Skeletal muscle tissue (tissue), 4 donors: Measurements from ENCODE around the gene PTPRG. TPM values are rescaled to one million over a fixed set of nuclear protein-coding genes. Genes with fewer than 3 reads are reported as not detected.

Experiments used
- H3K27ac ChIP-seq: one replicate; pipeline ENCODE4 v1.7.0; 2013; ENCODE audit warnings: mild to moderate bottlenecking, low read depth, low read length, inconsistent platforms
- H3K27me3 ChIP-seq, 3 donors: one replicate each; pipeline ENCODE4 v1.7.0; 2013; ENCODE audit warnings: low read length in 3 of 3; ENCODE audit not compliant: control insufficient read depth in 3 of 3, insufficient read depth in 3 of 3
- H3K36me3 ChIP-seq, 3 donors: one replicate each; pipeline ENCODE4 v1.7.0; 2013; ENCODE audit warnings: low read length in 3 of 3; ENCODE audit not compliant: control insufficient read depth in 3 of 3, insufficient read depth in 3 of 3
- H3K4me1 ChIP-seq, 3 donors: one replicate each; pipeline ENCODE4 v1.7.0; 2013; ENCODE audit warnings: low read length in 3 of 3, mild to moderate bottlenecking in 3 of 3; ENCODE audit not compliant: control insufficient read depth in 3 of 3, insufficient read depth in 3 of 3
- H3K4me3 ChIP-seq, 3 donors: one replicate each; pipeline ENCODE4 v1.7.0; 2013; ENCODE audit warnings: low read length in 3 of 3
- H3K9ac ChIP-seq, 3 donors: one replicate each; pipeline ENCODE4 v1.7.0; 2013; ENCODE audit warnings: low read length in 3 of 3, mild to moderate bottlenecking in 3 of 3, moderate library complexity in 2 of 3, low read depth in 1 of 3
- H3K9me3 ChIP-seq, 3 donors: one replicate each; pipeline ENCODE4 v1.7.0; 2013; ENCODE audit warnings: low read length in 3 of 3; ENCODE audit not compliant: control insufficient read depth in 3 of 3
- total RNA-seq: library from RNA; depleted of rRNA; stranded (reverse); fragments of >200 nt; gene quantifications from one replicate; pipeline ENCODE4 v1.2.3, GENCODE V29; 2014
- donor health status: Osteomylitis.

PTPRG gene
- total RNA-seq, 1 donor from 2014 or later: 48.5 TPM

- Histone ChIP-seq H3K9me3 (no peaks in the 10 kb centered on the region), H3K4me3 (peak overlapping the region; percentile 36 to 51 (median 38)), H3K27ac (no peak overlapping the region), H3K36me3 (peaks cover 5 to 17% (median 6%) of the 10 kb centered on the region in 3 donors), H3K4me1 (peaks cover 4 to 8% (median 5%) of the 10 kb centered on the region in 3 donors), H3K9ac (peak overlapping the region in 1 of 3 donors; percentile 54), H3K27me3 (no peaks in the 10 kb centered on the region)
Measured at GRCh38 chr3:62188681-62189375, 627.5 kb downstream of the PTPRG start.

GRCh38 chr3:62189376-62189698, 628.0 kb downstream of the PTPRG start:
- Histone ChIP-seq H3K9me3 (no peaks in the 10 kb centered on the region), H3K4me3 (no peak overlapping the region), H3K36me3 (peaks cover 5 to 21% (median 6%) of the 10 kb centered on the region in 3 donors), H3K27me3 (no peaks in the 10 kb centered on the region), H3K9ac (no peak overlapping the region), H3K4me1 (peaks cover 4 to 8% (median 5%) of the 10 kb centered on the region in 3 donors), H3K27ac (no peak overlapping the region)

- Histone ChIP-seq H3K36me3 (peaks cover 8 to 33% (median 10%) of the 10 kb centered on the region in 3 donors), H3K9ac (no peak overlapping the region), H3K4me3 (no peak overlapping the region), H3K9me3 (no peaks in the 10 kb centered on the region), H3K27me3 (no peaks in the 10 kb centered on the region), H3K4me1 (peaks cover 2 to 5% (median 4%) of the 10 kb centered on the region in 3 donors), H3K27ac (no peak overlapping the region)
Measured at GRCh38 chr3:62192891-62193290, 631.5 kb downstream of the PTPRG start.

- H3K36me3 ChIP-seq: peaks cover 8 to 33% (median 10%) of the 10 kb centered on the region in 3 donors
- no peaks in the 10 kb centered on the region for H3K9me3 ChIP-seq
- no peak overlapping the region for H3K4me3 ChIP-seq
- H3K27ac ChIP-seq: no peak overlapping the region
- H3K9ac ChIP-seq: no peak overlapping the region
- peaks cover 1 to 4% (median 2%) of the 10 kb centered on the region in 3 donors for H3K4me1 ChIP-seq
- H3K27me3 ChIP-seq: no peaks in the 10 kb centered on the region
Measured at GRCh38 chr3:62193586-62194345, 632.4 kb downstream of the PTPRG start.

- H3K36me3 ChIP-seq: peaks cover 5 to 27% (median 6%) of the 10 kb centered on the region in 3 donors
- no peaks in the 10 kb centered on the region for H3K9me3 ChIP-seq
- H3K27me3 ChIP-seq: no peaks in the 10 kb centered on the region
- no peak overlapping the region for H3K9ac ChIP-seq
- no peak overlapping the region for H3K4me3 ChIP-seq
- no peak overlapping the region for H3K27ac ChIP-seq
- H3K4me1 ChIP-seq: no peaks in the 10 kb centered on the region
Measured at GRCh38 chr3:62197350-62198012, 636.1 kb downstream of the PTPRG start.

GRCh38 chr3:62199126-62199525, 637.8 kb downstream of the PTPRG start:
- Histone ChIP-seq H3K27me3 (no peaks in the 10 kb centered on the region), H3K27ac (no peak overlapping the region), H3K4me1 (no peaks in the 10 kb centered on the region), H3K9me3 (no peaks in the 10 kb centered on the region), H3K9ac (no peak overlapping the region), H3K4me3 (no peak overlapping the region), H3K36me3 (peaks cover 11 to 35% (median 13%) of the 10 kb centered on the region in 3 donors)

GRCh38 chr3:62201438-62202035, 640.2 kb downstream of the PTPRG start:
- H3K27ac ChIP-seq: no peak overlapping the region
- peaks cover 9 to 21% (median 15%) of the 10 kb centered on the region in 3 donors for H3K36me3 ChIP-seq
- H3K27me3 ChIP-seq: no peaks in the 10 kb centered on the region
- H3K9ac ChIP-seq: no peak overlapping the region
- no peaks in the 10 kb centered on the region for H3K9me3 ChIP-seq
- H3K4me3 ChIP-seq: no peak overlapping the region
- no peaks in the 10 kb centered on the region for H3K4me1 ChIP-seq

GRCh38 chr3:62203152-62203551, 641.8 kb downstream of the PTPRG start:
- H3K4me3 ChIP-seq: no peak overlapping the region
- no peak overlapping the region for H3K9ac ChIP-seq
- no peaks in the 10 kb centered on the region for H3K27me3 ChIP-seq
- peaks cover 9 to 24% (median 13%) of the 10 kb centered on the region in 3 donors for H3K36me3 ChIP-seq
- no peaks in the 10 kb centered on the region for H3K9me3 ChIP-seq
- H3K4me1 ChIP-seq: no peaks in the 10 kb centered on the region
- no peak overlapping the region for H3K27ac ChIP-seq

GRCh38 chr3:62203561-62203960, 642.2 kb downstream of the PTPRG start:
- Histone ChIP-seq H3K27ac (no peak overlapping the region), H3K4me1 (no peaks in the 10 kb centered on the region), H3K4me3 (no peak overlapping the region), H3K9ac (no peak overlapping the region), H3K9me3 (no peaks in the 10 kb centered on the region), H3K36me3 (peaks cover 9 to 26% (median 14%) of the 10 kb centered on the region in 3 donors), H3K27me3 (no peaks in the 10 kb centered on the region)
